A673 (cell line): ENCODE results near the gene TUBA3E.
"Not testable (repeated sequence)": the region's sequence is repeated elsewhere in the genome, so short reads cannot be mapped to it uniquely, and the experiment has no call there.

ENCODE experiments used
- EZH2 ChIP-seq: fragments of 200-600 bp; sonication (generic); IDR thresholded peaks from 2 replicates; pipeline ENCODE4 v1.6.1; 2017; ENCODE audit warnings: borderline replicate concordance, low read depth, mild to moderate bottlenecking, mixed read lengths, antibody characterized with exemption, low read length; ENCODE audit not compliant: poor library complexity, severe bottlenecking
- TF ChIP-seq, protein P1 (sequence below): fragments of 300-800, 200-600 bp; sonication (generic); conservative IDR thresholded peaks from 2 replicates; pipeline ENCODE4 v1.5.1; 2017; ENCODE audit warnings: low read depth, mild to moderate bottlenecking, antibody characterized with exemption, low read length, moderate library complexity, mixed read lengths

DNA sequence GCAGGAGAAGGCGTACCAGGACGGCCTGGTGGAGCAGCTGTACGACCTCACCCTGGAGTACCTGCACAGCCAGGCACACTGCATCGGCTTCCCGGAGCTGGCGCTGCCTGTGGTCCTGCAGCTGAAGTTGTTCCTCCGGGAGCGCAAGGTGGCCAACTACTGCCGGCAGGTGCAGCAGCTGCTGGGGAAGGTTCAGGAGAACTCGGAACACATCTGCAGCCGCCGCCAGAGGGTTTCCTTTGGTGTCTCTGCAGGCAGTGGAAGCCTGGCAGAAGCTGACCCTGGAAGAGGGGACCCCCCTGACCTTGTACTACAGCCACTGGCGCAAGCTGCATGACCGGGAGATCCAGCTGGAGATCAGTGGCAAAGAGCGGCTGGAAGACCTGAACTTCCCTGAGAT is 32.7 kb upstream of the TUBA3E start:
- TF ChIP-seq, protein P1, sequence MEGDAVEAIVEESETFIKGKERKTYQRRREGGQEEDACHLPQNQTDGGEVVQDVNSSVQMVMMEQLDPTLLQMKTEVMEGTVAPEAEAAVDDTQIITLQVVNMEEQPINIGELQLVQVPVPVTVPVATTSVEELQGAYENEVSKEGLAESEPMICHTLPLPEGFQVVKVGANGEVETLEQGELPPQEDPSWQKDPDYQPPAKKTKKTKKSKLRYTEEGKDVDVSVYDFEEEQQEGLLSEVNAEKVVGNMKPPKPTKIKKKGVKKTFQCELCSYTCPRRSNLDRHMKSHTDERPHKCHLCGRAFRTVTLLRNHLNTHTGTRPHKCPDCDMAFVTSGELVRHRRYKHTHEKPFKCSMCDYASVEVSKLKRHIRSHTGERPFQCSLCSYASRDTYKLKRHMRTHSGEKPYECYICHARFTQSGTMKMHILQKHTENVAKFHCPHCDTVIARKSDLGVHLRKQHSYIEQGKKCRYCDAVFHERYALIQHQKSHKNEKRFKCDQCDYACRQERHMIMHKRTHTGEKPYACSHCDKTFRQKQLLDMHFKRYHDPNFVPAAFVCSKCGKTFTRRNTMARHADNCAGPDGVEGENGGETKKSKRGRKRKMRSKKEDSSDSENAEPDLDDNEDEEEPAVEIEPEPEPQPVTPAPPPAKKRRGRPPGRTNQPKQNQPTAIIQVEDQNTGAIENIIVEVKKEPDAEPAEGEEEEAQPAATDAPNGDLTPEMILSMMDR = not testable (repeated sequence)
- not testable (repeated sequence) for TF ChIP-seq EZH2
